Keratinocyte (primary cell): Measurements from ENCODE around the gene KMT2E. TPM values are rescaled to one million over a fixed set of nuclear protein-coding genes. Genes with fewer than 3 reads are reported as not detected.

Experiments used
- DNase-seq: peaks from one replicate; pipeline ENCODE4 v3.0.0-alpha.2; 2011; ENCODE audit warnings: low read depth, missing footprints, low spot score
- FAIRE-seq: peaks from 2 replicates; lab custom pipeline; 2011; peaks lifted over from hg19 to GRCh38; lab: Jason Lieb, UNC
- H2AFZ ChIP-seq: 2 replicates; pipeline ENCODE4 v1.6.0; 2012; ENCODE audit warnings: low read length, control low read depth, inconsistent platforms; ENCODE audit not compliant: control insufficient read depth
- H3K27ac ChIP-seq: 2 replicates; pipeline ENCODE4 v1.5.1; 2011; ENCODE audit warnings: low read length; ENCODE audit not compliant: control insufficient read depth, insufficient read depth
- H3K27me3 ChIP-seq: 3 replicates; pipeline ENCODE4 v1.6.0; 2011; ENCODE audit warnings: low read length; ENCODE audit not compliant: control insufficient read depth, insufficient read depth; ENCODE audit errors: extremely low read depth
- H3K36me3 ChIP-seq, 2 experiments: 2 replicates in 1 of 2; 3 replicates in 1 of 2; pipeline ENCODE4 v1.5.1; 2011; ENCODE audit warnings: low read length in 2 of 2, mild to moderate bottlenecking in 1 of 2; ENCODE audit not compliant: control insufficient read depth in 2 of 2, insufficient read depth in 2 of 2; ENCODE audit errors: extremely low read depth in 1 of 2
- H3K4me1 ChIP-seq: 3 replicates; pipeline ENCODE4 v1.5.1; 2011; ENCODE audit warnings: low read length; ENCODE audit not compliant: control insufficient read depth, insufficient read depth; ENCODE audit errors: extremely low read depth
- H3K4me2 ChIP-seq: 3 replicates; pipeline ENCODE4 v1.6.0; 2011; ENCODE audit warnings: low read depth, low read length; ENCODE audit not compliant: control insufficient read depth, insufficient read depth; ENCODE audit errors: extremely low read depth
- H3K4me3 ChIP-seq, 3 experiments: fragments of 200-600 bp in 1 of 3; sonication (generic) in 1 of 3; 2 replicates in 2 of 3; 3 replicates in 1 of 3; pipeline ENCODE4 v1.5.1; 2011 to 2016; ENCODE audit warnings: low read length in 3 of 3, mild to moderate bottlenecking in 3 of 3, control low read depth in 2 of 3, inconsistent platforms in 1 of 3, low read depth in 1 of 3, mixed read lengths in 1 of 3, mixed run types in 1 of 3, moderate library complexity in 1 of 3; ENCODE audit not compliant: control insufficient read depth in 2 of 3, insufficient read depth in 2 of 3; ENCODE audit errors: extremely low read depth in 1 of 3
- H3K79me2 ChIP-seq: 2 replicates; pipeline ENCODE4 v1.6.0; 2012; ENCODE audit warnings: low read length; ENCODE audit not compliant: control insufficient read depth, insufficient read depth
- H3K9ac ChIP-seq: 3 replicates; pipeline ENCODE4 v1.6.0; 2011; ENCODE audit warnings: low read length; ENCODE audit not compliant: control insufficient read depth, insufficient read depth; ENCODE audit errors: extremely low read depth
- H3K9me1 ChIP-seq: 3 replicates; pipeline ENCODE4 v1.6.0; 2011; ENCODE audit warnings: low read length; ENCODE audit not compliant: control insufficient read depth, insufficient read depth; ENCODE audit errors: extremely low read depth
- H3K9me3 ChIP-seq: 2 replicates; pipeline ENCODE4 v1.5.1; 2012; ENCODE audit warnings: low read depth, low read length; ENCODE audit not compliant: control insufficient read depth
- H4K20me1 ChIP-seq: 3 replicates; pipeline ENCODE4 v1.6.0; 2011; ENCODE audit warnings: low read length; ENCODE audit not compliant: control insufficient read depth, insufficient read depth; ENCODE audit errors: extremely low read depth
- EZH2 ChIP-seq: IDR thresholded peaks from one replicate; pipeline ENCODE4 v1.6.1; 2012; ENCODE audit warnings: inconsistent platforms, mild to moderate bottlenecking, low read length, moderate library complexity
- dilution Hi-C: fragments of 300-500 bp; cut with MboI; formaldehyde crosslinking; loops from one replicate; pipeline ENCODE4 v1.7.0; 2020; ENCODE audit warnings: low sequenced_read_pairs; ENCODE audit not compliant: extremely low pct_ligation_motif_present
- polyA plus RNA-seq, 5 experiments: library from polyadenylated mRNA; depleted of rRNA in 3 of 5; stranded (reverse) in 3 of 5; stranded (forward) in 1 of 5; unstranded in 1 of 5; fragments of >200 nt; gene quantifications; 1 replicate in 1 of 5; 2 replicates in 3 of 5; 3 replicates in 1 of 5; pipeline versions ENCODE4 v1.2.1 to v1.2.3, GENCODE V29; 2011 to 2012; ENCODE audit warnings: missing spikeins in 2 of 5, low read depth in 1 of 5, low replicate concordance in 1 of 5
- TF ChIP-seq, protein P1 (sequence below), 3 experiments: IDR thresholded peaks in 1 of 3; conservative IDR thresholded peaks in 1 of 3; optimal IDR thresholded peaks in 1 of 3; 2 replicates in 2 of 3; 3 replicates in 1 of 3; pipeline versions ENCODE3 to v1.5.1; 2011; ENCODE audit warnings: low read length in 3 of 3, mild to moderate bottlenecking in 3 of 3, moderate library complexity in 2 of 3, control low read depth in 1 of 3, inconsistent platforms in 1 of 3; ENCODE audit not compliant: insufficient read depth in 2 of 3; ENCODE audit errors: extremely low read depth in 1 of 3

The KMT2E gene
- polyA plus RNA-seq, 1 donor (not counting 4 experiments of a cell fraction or from before 2014, with no cell fraction given), result 12.9 TPM

DNA sequence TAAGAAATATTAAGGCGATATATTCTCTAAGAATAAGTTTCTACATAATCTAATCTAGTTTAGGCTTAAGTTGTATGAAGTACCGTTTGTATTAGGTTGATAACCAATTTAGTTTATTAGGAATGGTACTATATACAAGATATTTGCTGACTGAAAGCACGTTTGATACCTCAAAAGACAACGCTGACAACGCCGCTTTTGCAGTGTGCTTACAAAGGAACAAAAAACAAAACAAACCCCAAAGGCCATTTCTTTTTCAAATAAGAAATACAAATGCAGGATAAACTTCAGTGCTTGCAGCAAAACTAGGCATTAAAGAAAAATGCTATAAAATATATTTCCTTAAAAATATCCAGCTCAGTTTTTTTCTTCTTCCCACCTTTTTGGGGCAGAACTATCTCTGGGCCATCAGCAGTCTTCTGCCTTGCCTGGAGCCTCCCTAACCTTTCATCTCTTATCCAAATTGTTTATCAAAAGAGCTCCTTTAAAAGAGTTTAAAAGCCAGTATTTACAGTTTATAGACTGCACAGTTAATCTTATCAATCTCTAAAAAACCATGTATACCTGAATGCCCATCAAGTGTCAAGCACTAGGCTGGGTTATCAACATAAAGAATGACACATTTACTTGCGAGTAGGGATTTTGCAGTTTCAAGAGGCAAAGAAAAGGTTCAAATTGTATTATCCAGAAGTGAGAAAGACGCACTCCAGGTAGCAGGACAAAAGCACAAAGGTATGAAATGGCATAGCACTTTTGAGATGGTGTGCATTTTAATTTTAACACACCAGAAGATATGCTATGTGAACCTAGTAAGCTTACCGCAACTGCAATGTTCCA, 4.1 kb upstream of the KMT2E start:
- no peak for DNase-seq
- Histone ChIP-seq H3K36me3 (peaks cover 0 to 3% of the 10 kb centered on the region in 2 experiments), H3K9me1 (no peaks in the 10 kb centered on the region), H3K4me2 (peak overlapping the region; percentile 100), H3K27ac (peak overlapping the region; percentile 100), H3K4me1 (peaks cover 13% of the 10 kb centered on the region), H3K79me2 (peaks cover 90% of the 10 kb centered on the region), H3K9ac (peak overlapping the region; percentile 100), H3K27me3 (no peaks in the 10 kb centered on the region), H4K20me1 (peaks cover 4% of the 10 kb centered on the region), H2AFZ (no peak overlapping the region), H3K9me3 (no peaks in the 10 kb centered on the region), H3K4me3 (peak overlapping the region; percentile 87 to 100 (median 94))
- dilution Hi-C loops, result no loop called here
- FAIRE-seq, result no peak
- TF ChIP-seq, protein P1, sequence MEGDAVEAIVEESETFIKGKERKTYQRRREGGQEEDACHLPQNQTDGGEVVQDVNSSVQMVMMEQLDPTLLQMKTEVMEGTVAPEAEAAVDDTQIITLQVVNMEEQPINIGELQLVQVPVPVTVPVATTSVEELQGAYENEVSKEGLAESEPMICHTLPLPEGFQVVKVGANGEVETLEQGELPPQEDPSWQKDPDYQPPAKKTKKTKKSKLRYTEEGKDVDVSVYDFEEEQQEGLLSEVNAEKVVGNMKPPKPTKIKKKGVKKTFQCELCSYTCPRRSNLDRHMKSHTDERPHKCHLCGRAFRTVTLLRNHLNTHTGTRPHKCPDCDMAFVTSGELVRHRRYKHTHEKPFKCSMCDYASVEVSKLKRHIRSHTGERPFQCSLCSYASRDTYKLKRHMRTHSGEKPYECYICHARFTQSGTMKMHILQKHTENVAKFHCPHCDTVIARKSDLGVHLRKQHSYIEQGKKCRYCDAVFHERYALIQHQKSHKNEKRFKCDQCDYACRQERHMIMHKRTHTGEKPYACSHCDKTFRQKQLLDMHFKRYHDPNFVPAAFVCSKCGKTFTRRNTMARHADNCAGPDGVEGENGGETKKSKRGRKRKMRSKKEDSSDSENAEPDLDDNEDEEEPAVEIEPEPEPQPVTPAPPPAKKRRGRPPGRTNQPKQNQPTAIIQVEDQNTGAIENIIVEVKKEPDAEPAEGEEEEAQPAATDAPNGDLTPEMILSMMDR (optimal IDR thresholded peaks at IDR 0.05 in 1 of 3, IDR thresholded peaks at IDR 0.05 in 1 of 3, conservative IDR thresholded peaks at IDR 0.05 in 1 of 3; ENCODE audit: extremely low read depth in 1 of 3, insufficient read depth in 2 of 3, low read length in 3 of 3), result no peak
- no peak for TF ChIP-seq EZH2

DNA sequence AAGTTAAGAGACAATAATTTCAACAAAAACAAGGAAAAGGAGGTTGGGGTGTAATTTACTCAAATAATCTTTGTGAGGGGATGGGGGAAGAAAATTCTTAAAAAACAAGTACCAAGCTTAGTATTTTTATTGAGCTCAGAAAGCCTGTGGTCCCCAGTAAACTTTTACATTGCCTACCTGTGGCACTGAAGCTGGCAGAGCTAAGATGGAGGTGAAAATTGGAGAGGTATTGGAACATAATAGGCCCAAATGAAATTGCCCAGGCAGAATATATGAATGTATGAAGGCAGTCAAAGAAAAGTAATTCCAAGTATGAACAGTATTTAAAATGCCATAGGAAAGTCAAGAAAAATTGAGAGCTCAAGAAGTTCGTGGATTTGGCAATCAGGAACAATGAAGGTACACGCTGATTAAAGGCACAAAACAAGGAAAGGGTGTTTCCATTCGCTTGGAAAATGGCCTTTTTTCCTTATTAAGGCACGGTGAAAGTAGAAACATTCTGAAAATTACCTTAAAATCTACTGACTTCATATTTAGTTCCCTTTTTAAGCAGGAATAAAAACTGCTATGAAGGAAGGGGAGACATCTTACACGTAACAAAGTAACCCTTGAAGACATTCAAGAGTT, 3.4 kb upstream of the KMT2E start:
- peak overlapping the region; percentile 87 to 100 (median 94) for H3K4me3 ChIP-seq
- H3K9me3 ChIP-seq, result no peaks in the 10 kb centered on the region
- peaks cover 0 to 3% of the 10 kb centered on the region in 2 experiments for H3K36me3 ChIP-seq
- dilution Hi-C loops, result no loop called here
- TF ChIP-seq, protein P1 (optimal IDR thresholded peaks at IDR 0.05 in 1 of 3, IDR thresholded peaks at IDR 0.05 in 1 of 3, conservative IDR thresholded peaks at IDR 0.05 in 1 of 3; ENCODE audit: extremely low read depth in 1 of 3, insufficient read depth in 2 of 3, low read length in 3 of 3), result no peak
- TF ChIP-seq EZH2, result no peak
- H3K27me3 ChIP-seq, result no peaks in the 10 kb centered on the region
- H3K4me2 ChIP-seq, result peak overlapping the region; percentile 100
- peaks cover 91% of the 10 kb centered on the region for H3K79me2 ChIP-seq
- DNase-seq (no peak), FAIRE-seq (no peak)
- peak overlapping the region; percentile 100 for H3K27ac ChIP-seq
- H2AFZ ChIP-seq, result no peak overlapping the region
- no peaks in the 10 kb centered on the region for H3K9me1 ChIP-seq
- peaks cover 13% of the 10 kb centered on the region for H3K4me1 ChIP-seq
- peak overlapping the region; percentile 100 for H3K9ac ChIP-seq
- peaks cover 4% of the 10 kb centered on the region for H4K20me1 ChIP-seq
